ENCODE measurements around the gene VTI1B.

The VTI1B gene

DNA sequence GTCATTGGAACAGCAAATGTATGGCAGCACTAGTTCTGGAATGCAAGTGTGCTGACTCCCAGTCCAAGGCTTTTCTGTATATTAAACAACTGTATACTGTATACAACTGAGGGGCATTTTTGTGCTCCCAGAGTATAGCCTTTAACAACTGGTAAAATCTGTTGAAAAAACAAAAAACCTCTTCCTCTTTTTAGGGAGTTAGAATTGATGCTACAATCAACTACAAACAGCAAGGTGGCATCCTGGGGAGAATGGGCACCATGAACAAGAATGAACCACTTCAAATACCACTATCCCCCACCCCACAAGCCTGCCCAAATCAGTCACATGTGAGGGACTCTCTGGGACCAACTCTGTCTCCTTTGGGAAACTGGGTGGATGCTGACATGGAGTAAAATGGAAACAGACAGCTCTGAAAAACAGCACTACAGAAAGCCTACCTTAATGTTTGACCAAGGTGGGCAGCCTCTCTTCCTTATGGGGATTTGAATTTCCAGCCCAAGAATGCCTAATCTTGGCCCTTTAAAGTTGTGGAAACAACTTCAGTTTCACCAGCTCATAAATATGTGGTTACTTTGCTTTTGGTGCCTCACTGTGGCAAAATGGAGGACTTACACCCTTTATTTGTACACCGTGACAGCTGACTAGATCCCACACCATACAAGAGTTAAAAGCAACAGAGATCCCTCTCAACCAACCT is 7.5 kb downstream of the VTI1B start:
- Mint-ChIP-seq H3K27me3 (no peaks in the 10 kb centered on the region), H3K27ac (peak overlapping the region; percentile 46 to 71), H3K36me3 (ENCODE audit: insufficient read depth) (peaks cover 22% of the 10 kb centered on the region), H3K9me3 (no peaks in the 10 kb centered on the region), H3K4me1 (ENCODE audit: low read depth in 2 of 2) (peaks cover 44 to 64% of the 10 kb centered on the region in 2 donors), H3K4me3 (peak overlapping the region; percentile 27 to 40)
- DNase-seq (peak; percentile 7 to 32 (median 19)), ATAC-seq (replicated peaks) (peak; percentile 68)

DNA sequence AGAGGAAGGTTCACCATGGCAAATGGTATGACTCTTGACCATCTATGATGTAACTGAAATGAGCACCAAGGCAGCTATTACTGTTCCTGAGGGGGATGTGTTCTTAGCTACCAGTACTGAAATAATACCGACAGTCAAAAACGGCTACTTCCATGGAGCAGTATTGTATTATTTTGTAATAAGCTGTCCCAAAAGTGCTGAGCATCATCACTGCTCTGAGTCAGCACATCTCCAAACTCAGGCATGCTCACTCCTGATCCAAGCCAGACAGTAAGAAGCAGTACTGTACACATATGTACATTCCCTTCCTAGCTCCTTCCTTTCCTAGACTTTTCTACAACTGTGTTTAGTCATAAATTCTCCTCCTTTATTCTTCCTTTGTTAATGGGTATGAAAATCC is 8.6 kb downstream of the VTI1B start:
- peaks cover 40 to 55% of the 10 kb centered on the region in 2 donors for H3K4me1 Mint-ChIP-seq (ENCODE audit: low read depth in 2 of 2)
- peak overlapping the region; percentile 46 to 71 for H3K27ac Mint-ChIP-seq
- no peaks in the 10 kb centered on the region for H3K9me3 Mint-ChIP-seq

DNA sequence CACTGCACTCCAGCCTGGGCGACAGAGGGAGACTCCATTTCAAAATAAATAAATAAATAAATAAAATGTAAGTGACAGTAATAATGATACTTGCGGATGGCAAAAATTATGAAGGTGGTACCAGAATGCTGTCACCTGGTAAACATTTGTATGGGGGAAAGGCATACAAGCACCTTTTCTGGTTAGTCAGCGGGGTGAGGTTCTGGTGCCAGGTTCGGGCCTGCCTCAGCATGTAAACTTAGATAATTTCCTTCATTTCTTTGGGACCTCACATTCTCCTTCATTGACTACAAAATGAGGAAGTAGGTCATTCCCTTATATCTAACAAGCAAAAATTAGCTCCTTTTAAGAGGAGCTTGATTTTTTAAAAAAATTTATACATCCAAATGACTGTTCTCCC is 10.8 kb downstream of the VTI1B start:
- Mint-ChIP-seq H3K27me3 (no peaks in the 10 kb centered on the region), H3K4me3 (no peak overlapping the region), H3K27ac (no peak overlapping the region), H3K4me1 (ENCODE audit: low read depth in 2 of 2) (peaks cover 32 to 34% of the 10 kb centered on the region in 2 donors), H3K36me3 (ENCODE audit: insufficient read depth) (peaks cover 27% of the 10 kb centered on the region), H3K9me3 (no peaks in the 10 kb centered on the region)
- ATAC-seq (replicated peaks) = no peak
- no peak for DNase-seq

More for the DNA sequence above, 8.6 kb downstream of the VTI1B start:
- Mint-ChIP-seq H3K36me3 (ENCODE audit: insufficient read depth) (peaks cover 27% of the 10 kb centered on the region), H3K27me3 (no peaks in the 10 kb centered on the region), H3K4me3 (no peak overlapping the region)
- DNase-seq = no peak
- no peak for ATAC-seq (replicated peaks)

DNA sequence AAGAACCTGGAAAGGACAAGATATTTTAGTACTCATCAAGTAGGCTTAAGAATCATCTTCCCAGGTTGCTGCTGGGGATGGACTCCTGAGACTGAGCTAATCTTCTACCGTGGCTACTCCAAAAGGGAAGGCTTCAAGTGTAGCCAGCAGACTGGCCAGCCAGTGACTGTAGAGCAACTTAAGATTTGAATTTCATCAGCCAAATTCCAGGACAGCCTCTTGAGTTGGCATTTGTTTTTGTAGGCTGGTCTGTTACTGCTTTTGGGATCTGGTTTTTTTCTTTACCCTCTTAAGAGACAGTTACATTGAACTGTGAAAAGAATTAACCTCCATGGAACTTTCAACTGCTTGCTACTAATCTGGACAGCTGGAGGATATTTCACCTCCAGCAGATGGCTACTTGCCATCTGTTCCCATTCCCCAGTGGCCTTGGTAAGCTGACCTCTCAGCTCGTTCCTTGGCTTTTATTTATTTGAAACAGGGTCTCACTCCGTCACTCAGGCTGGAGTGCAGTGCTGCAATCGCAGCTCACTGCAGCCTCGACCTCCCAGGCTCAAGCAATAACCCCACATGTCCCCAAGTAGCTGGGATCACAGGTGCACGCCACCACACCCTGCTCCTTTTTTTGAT is 20.7 kb downstream of the VTI1B start:
- no peak for DNase-seq
- no peak overlapping the region for H3K4me3 Mint-ChIP-seq
- H3K27ac Mint-ChIP-seq = no peak overlapping the region
- H3K27me3 Mint-ChIP-seq = no peaks in the 10 kb centered on the region
- H3K4me1 Mint-ChIP-seq (ENCODE audit: low read depth in 2 of 2) = no peaks in the 10 kb centered on the region
- ATAC-seq (replicated peaks) = no peak
- H3K36me3 Mint-ChIP-seq (ENCODE audit: insufficient read depth) = peaks cover 74% of the 10 kb centered on the region
- H3K9me3 Mint-ChIP-seq = no peaks in the 10 kb centered on the region

DNA sequence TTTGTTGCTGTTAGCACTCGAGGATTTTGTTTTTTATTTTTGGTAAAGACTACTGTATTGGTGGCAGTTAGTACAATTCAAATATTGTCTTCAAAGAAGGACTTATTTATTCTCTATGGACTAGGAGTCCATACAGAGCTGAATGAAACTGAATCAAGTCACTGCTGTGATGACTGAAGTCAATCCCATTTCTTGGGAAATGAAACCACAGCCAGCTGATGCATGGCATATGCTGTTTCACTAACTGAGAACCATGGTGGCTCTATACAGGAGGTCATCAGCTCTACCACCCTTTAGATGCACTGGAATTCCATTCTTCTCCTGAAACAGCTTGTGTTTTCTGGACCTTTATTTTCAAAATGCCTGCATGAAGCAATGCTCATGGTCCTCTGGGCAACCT is 22.2 kb downstream of the VTI1B start:
- ATAC-seq (replicated peaks) (no peak), DNase-seq (no peak)
- Mint-ChIP-seq H3K4me3 (no peak overlapping the region), H3K27ac (no peak overlapping the region), H3K27me3 (no peaks in the 10 kb centered on the region), H3K4me1 (ENCODE audit: low read depth in 2 of 2) (no peaks in the 10 kb centered on the region), H3K9me3 (no peaks in the 10 kb centered on the region), H3K36me3 (ENCODE audit: insufficient read depth) (peaks cover 58% of the 10 kb centered on the region)

DNA sequence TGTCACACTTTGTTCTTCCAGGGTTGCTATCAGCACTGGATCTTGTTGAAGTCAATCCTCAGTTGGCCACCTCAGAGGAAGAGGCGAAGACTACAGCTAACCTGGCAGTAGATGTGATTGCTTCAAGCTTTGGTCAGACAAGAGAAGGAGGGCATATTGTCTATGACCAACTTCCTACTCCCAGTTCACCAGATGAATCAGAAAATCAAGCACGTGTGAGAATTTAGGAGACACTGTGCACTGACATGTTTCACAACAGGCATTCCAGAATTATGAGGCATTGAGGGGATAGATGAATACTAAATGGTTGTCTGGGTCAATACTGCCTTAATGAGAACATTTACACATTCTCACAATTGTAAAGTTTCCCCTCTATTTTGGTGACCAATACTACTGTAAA is 23.7 kb downstream of the VTI1B start:
- H3K27ac Mint-ChIP-seq = peak overlapping the region in 1 of 2 donors; percentile 47
- H3K36me3 Mint-ChIP-seq (ENCODE audit: insufficient read depth) = peaks cover 43% of the 10 kb centered on the region
- H3K4me1 Mint-ChIP-seq (ENCODE audit: low read depth in 2 of 2) = no peaks in the 10 kb centered on the region
- H3K4me3 Mint-ChIP-seq = no peak overlapping the region
- ATAC-seq (replicated peaks) (no peak), DNase-seq (no peak)
- H3K27me3 Mint-ChIP-seq = no peaks in the 10 kb centered on the region
- H3K9me3 Mint-ChIP-seq = no peaks in the 10 kb centered on the region

DNA sequence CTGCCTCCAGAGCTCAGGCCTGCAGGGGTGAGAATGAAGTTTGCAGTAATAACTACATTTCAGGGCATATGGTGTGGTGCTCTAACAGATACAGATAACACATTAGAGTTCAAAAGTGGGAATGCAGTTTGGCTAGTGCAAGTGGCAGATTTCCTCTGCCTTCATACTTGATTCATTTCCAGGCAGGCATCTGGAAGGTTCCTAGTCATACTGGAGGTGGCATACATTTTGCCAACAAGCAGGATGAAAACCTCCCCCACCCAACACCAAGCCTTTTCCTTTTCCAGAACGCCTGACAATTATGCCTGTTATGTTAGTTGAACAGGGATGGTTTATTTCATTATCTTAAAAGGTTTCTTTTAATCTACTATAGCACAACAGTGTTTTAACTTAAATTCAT is 24.3 kb downstream of the VTI1B start:
- no peak for ATAC-seq (replicated peaks)
- Mint-ChIP-seq H3K4me1 (ENCODE audit: low read depth in 2 of 2) (no peaks in the 10 kb centered on the region), H3K27ac (peak overlapping the region; percentile 19 to 47), H3K36me3 (ENCODE audit: insufficient read depth) (peaks cover 38% of the 10 kb centered on the region), H3K27me3 (no peaks in the 10 kb centered on the region), H3K4me3 (no peak overlapping the region), H3K9me3 (no peaks in the 10 kb centered on the region)
- DNase-seq = no peak

DNA sequence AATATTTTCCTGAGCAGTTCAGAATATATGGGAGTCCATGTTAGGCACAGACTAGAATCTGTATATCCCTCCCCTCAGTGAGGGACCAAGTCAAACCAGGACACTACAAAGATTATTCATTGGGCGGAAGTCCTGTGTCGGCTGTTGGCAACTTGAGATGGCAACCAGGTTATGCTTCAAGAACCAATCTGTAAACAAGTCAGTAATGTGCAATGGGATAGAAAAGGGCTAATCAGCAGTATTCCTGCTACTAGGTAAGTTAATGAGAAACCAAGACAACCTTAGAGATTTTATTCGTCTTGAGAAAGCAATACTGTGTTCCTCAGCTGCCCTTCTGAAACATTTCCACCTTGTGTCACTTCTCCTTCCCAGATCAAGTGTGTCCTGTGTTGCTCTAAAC is 28.3 kb downstream of the VTI1B start:
- no peaks in the 10 kb centered on the region for H3K9me3 Mint-ChIP-seq
- DNase-seq = no peak
- peaks cover 13% of the 10 kb centered on the region for H3K36me3 Mint-ChIP-seq (ENCODE audit: insufficient read depth)

DNA sequence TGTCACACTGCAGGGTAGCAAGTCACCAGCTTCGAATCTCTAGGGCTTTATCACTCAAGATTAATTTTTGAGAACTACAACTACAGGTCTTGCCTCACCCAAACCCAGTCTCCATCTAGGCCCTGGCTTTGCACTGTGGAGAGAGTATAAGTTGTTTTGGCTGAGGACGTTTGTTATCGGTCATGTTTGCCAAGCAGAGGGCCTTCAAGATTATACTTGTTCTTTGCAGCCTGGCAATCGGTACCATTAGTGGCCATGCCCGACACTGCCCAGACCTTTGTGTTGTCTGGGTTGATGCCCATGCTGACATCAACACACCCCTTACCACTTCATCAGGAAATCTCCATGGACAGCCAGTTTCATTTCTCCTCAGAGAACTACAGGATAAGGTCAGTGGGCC is 29.0 kb downstream of the VTI1B start:
- peaks cover 4 to 5% of the 10 kb centered on the region in 2 donors for H3K4me1 Mint-ChIP-seq (ENCODE audit: low read depth in 2 of 2)
- H3K27ac Mint-ChIP-seq = no peak overlapping the region
- H3K4me3 Mint-ChIP-seq = no peak overlapping the region
- no peak for ATAC-seq (replicated peaks)
- DNase-seq = no peak
- peaks cover 9% of the 10 kb centered on the region for H3K36me3 Mint-ChIP-seq (ENCODE audit: insufficient read depth)
- H3K9me3 Mint-ChIP-seq = no peaks in the 10 kb centered on the region
- H3K27me3 Mint-ChIP-seq = no peaks in the 10 kb centered on the region

More for the DNA sequence above, 28.3 kb downstream of the VTI1B start:
- Mint-ChIP-seq H3K4me3 (no peak overlapping the region), H3K27me3 (no peaks in the 10 kb centered on the region), H3K4me1 (ENCODE audit: low read depth in 2 of 2) (peaks cover 4 to 5% of the 10 kb centered on the region in 2 donors), H3K27ac (peak overlapping the region in 1 of 2 donors; percentile 75)
- no peak for ATAC-seq (replicated peaks)

DNA sequence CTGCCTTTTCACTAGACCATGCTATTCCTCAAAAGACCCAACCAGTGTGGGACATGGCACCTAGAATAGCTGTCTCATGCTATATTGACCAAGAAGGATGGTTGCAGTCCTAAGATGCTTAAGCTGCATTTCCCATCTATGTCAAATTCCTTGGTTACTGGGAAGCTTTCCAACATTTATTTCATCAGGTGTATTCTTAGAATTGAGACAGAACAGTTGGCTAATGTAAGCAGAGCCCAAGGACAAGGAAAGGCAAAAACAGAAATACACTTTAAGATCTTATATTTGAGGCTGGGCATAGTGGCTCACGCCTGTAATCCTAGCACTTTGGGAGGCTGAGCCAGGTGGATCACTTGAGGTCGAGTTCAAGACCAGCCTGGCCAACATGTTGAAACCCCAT is 30.0 kb downstream of the VTI1B start:
- Mint-ChIP-seq H3K9me3 (no peaks in the 10 kb centered on the region), H3K27ac (no peak overlapping the region), H3K27me3 (no peaks in the 10 kb centered on the region), H3K36me3 (ENCODE audit: insufficient read depth) (peaks cover 3% of the 10 kb centered on the region), H3K4me1 (ENCODE audit: low read depth in 2 of 2) (peaks cover 4 to 5% of the 10 kb centered on the region in 2 donors), H3K4me3 (no peak overlapping the region)
- ATAC-seq (replicated peaks) (no peak), DNase-seq (no peak)

DNA sequence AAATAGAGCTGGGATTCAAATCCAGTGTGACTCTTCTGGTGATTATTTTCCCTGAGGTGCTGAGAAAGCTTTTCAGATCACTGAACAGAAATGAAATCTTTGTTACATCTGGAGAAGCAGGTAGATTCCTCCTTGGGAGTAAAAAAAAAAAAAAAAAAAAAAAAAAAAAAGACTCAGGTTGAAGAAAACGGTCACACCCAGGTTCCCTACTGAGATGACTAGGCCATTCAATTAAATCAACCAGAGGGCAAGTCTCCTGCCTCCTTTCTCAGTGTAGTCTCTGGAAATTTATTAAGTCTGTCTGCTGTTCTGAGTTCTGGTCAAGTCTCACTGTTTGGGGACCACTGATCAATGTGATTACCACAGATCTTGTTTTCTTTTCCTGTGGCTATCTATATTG is 30.7 kb downstream of the VTI1B start:
- no peak for ATAC-seq (replicated peaks)
- Mint-ChIP-seq H3K27me3 (no peaks in the 10 kb centered on the region), H3K4me1 (ENCODE audit: low read depth in 2 of 2) (peaks cover 4 to 5% of the 10 kb centered on the region in 2 donors), H3K4me3 (no peak overlapping the region), H3K36me3 (ENCODE audit: insufficient read depth) (peaks cover 3% of the 10 kb centered on the region), H3K9me3 (no peaks in the 10 kb centered on the region), H3K27ac (peak overlapping the region; percentile 2 to 25)
- DNase-seq = no peak

DNA sequence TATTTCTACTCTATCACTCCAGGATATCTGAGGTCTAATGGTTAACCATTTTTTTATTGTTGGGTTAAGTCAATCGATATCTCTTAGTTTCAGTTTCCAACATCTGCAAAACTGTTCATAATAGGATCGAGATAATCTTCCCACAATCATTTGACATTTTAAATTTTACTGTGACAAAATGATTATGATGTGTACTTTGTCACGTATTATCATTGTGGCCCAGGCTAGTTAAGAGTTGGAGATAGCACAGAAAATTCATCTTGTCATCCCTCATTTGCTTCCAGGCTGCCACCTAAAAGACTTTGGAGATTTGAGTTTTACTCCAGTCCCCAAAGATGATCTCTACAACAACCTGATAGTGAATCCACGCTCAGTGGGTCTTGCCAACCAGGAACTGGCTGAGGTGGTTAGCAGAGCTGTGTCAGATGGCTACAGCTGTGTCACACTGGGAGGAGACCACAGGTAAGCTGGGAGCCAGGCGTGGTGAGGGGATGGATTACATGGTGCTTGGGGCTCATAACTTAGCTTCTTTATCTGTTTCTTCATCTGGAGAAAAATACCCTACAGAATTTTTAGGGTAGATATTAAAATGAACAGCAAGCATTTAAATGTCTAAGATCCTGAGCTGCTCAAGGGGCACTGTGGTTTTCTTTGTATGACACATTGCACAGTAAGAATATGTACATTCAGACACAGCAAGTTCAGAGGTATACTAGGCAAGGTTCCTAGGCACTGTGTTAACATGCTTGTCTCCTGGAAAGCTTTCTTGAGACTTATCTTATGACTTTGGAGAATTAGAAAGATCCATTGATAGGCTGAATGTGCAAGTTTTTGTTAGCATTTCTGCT is 32.3 kb downstream of the VTI1B start:
- H3K36me3 Mint-ChIP-seq (ENCODE audit: insufficient read depth) = peaks cover 3% of the 10 kb centered on the region
- ATAC-seq (replicated peaks) = no peak
- H3K4me3 Mint-ChIP-seq = no peak overlapping the region
- peaks cover 4 to 5% of the 10 kb centered on the region in 2 donors for H3K4me1 Mint-ChIP-seq (ENCODE audit: low read depth in 2 of 2)
- peak overlapping the region; percentile 31 to 85 for H3K27ac Mint-ChIP-seq
- H3K9me3 Mint-ChIP-seq = no peaks in the 10 kb centered on the region
- H3K27me3 Mint-ChIP-seq = no peaks in the 10 kb centered on the region
- DNase-seq = no peak

DNA sequence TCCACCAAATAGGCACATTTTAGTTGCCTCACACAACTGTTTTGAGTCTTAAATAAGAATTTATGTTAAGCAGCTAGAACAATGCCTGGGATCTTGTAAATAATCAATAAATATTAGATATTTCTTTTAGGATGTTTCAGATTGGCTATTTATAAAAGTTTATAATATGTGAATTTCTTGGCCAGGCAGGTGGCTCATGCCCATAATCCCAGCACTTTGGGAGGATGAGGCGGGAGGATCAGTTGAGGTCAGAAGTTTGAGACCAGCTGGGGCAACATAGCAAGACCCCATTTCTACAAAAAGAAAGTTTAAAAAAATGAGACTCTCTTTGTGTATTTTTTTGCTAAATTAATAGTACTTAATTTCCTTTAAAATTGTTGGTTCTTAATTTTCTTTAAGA is 33.0 kb downstream of the VTI1B start:
- Mint-ChIP-seq H3K27me3 (no peaks in the 10 kb centered on the region), H3K27ac (no peak overlapping the region), H3K36me3 (ENCODE audit: insufficient read depth) (peaks cover 3% of the 10 kb centered on the region), H3K4me3 (no peak overlapping the region), H3K4me1 (ENCODE audit: low read depth in 2 of 2) (peaks cover 4 to 5% of the 10 kb centered on the region in 2 donors), H3K9me3 (no peaks in the 10 kb centered on the region)
- ATAC-seq (replicated peaks) (no peak), DNase-seq (no peak)

Data from effector memory CD8-positive, alpha-beta T cell (primary cell).